AG10803 (cell line): Measurements from ENCODE around the gene CSPG4.

Experiments
- DNase-seq: peaks from one replicate; pipeline ENCODE4 v3.0.0; 2010; ENCODE audit warnings: low read depth
- H3K4me3 ChIP-seq: 2 replicates; pipeline ENCODE4 v1.5.1; 2011; ENCODE audit warnings: mild to moderate bottlenecking, low read length, control low read depth
- CTCF ChIP-seq: conservative IDR thresholded peaks from 2 replicates; pipeline ENCODE4 v1.5.1; 2011; ENCODE audit warnings: mild to moderate bottlenecking, low read length, control low read depth, inconsistent platforms

Gene CSPG4

GRCh38 chr15:75674366-75674765, 38.3 kb downstream of the CSPG4 start:
- no peak for DNase-seq
- TF ChIP-seq CTCF: no peak
- no peak overlapping the region for H3K4me3 ChIP-seq

GRCh38 chr15:75673426-75674235, 39.0 kb downstream of the CSPG4 start:
- TF ChIP-seq CTCF: no peak
- H3K4me3 ChIP-seq: no peak overlapping the region
- peak; percentile 81 for DNase-seq

GRCh38 chr15:75672646-75673425, 39.8 kb downstream of the CSPG4 start:
- TF ChIP-seq CTCF: no peak
- peak overlapping the region; percentile 12 for H3K4me3 ChIP-seq
- peak; percentile 72 for DNase-seq

- TF ChIP-seq CTCF: no peak
- DNase-seq: no peak
- H3K4me3 ChIP-seq: no peak overlapping the region
These were observed 40.7 kb downstream of the CSPG4 start for GRCh38 chr15:75671730-75672602.

GRCh38 chr15:75669879-75670212, 42.8 kb downstream of the CSPG4 start:
- DNase-seq: no peak
- no peak for TF ChIP-seq CTCF
- no peak overlapping the region for H3K4me3 ChIP-seq

GRCh38 chr15:75669191-75669878, 43.3 kb downstream of the CSPG4 start:
- no peak overlapping the region for H3K4me3 ChIP-seq
- DNase-seq: peak; percentile 30
- TF ChIP-seq CTCF: no peak
